Sigmoid colon (tissue), 7 donors: ENCODE data around the gene VIPR2. TPM values are rescaled to one million over a fixed set of nuclear protein-coding genes. Genes with fewer than 3 reads are reported as not detected.

Source experiments
- DNase-seq: peaks from one replicate; pipeline ENCODE4 v3.0.0-alpha.2; 2019
- H3K27ac ChIP-seq, 4 donors: fragments of 200-600 bp; sonication (generic); one replicate each; pipeline ENCODE4 v1.5.1; 2016 to 2019; ENCODE audit warnings: mild to moderate bottlenecking in 1 of 4
- H3K27me3 ChIP-seq, 3 donors: fragments of 200-600 bp; sonication (generic); one replicate each; pipeline ENCODE4 v1.5.1; 2019; ENCODE audit warnings: mild to moderate bottlenecking in 1 of 3
- H3K36me3 ChIP-seq, 4 donors: fragments of 200-600 bp; sonication (generic); one replicate each; pipeline ENCODE4 v1.5.1; 2016 to 2019
- H3K4me1 ChIP-seq, 4 donors: fragments of 200-600 bp; sonication (generic); one replicate each; pipeline ENCODE4 v1.5.1; 2017 to 2019
- H3K4me3 ChIP-seq, 4 donors: fragments of 200-600 bp; sonication (generic); one replicate each; pipeline ENCODE4 v1.5.1; 2017 to 2019; ENCODE audit warnings: mild to moderate bottlenecking in 2 of 4, moderate library complexity in 1 of 4
- H3K9me3 ChIP-seq, 4 donors: fragments of 200-600 bp in 3 of 4; sonication (generic) in 3 of 4; one replicate each; pipeline versions ENCODE4 v1.5.1 to v1.6.1; 2013 to 2019
- EP300 ChIP-seq, 4 donors: sonication (generic); formaldehyde crosslinking; IDR thresholded peaks; one replicate each; pipeline ENCODE4 v1.6.1; 2017; ENCODE audit warnings: antibody characterized with exemption in 4 of 4
- POLR2A ChIP-seq, 2 donors: fragments of 450-650 bp; IDR thresholded peaks; one replicate each; pipeline ENCODE4 v1.6.1; 2016; ENCODE audit warnings: antibody characterized with exemption in 2 of 2, mild to moderate bottlenecking in 2 of 2, moderate library complexity in 2 of 2
- POLR2AphosphoS5 ChIP-seq, 4 donors: sonication (generic); formaldehyde crosslinking; IDR thresholded peaks; one replicate each; pipeline ENCODE4 v1.6.1; 2017; ENCODE audit warnings: antibody characterized with exemption in 4 of 4
- WGBS, 2 donors: extraction: QIAGEN DNeasy Blood & Tissue Kit; methylation state at CpG; one replicate each; pipeline ENCODE4 v1.1.7; 2013; 5-methylcytosine and 5-hydroxymethylcytosine counted together
- intact Hi-C: fragments of 100-400 bp; cut with DNase I; formaldehyde crosslinking; loops from one replicate; pipeline ENCODE4 v1.15.1; 2023
- polyA plus RNA-seq, 3 donors: library from polyadenylated mRNA; stranded (reverse); fragments of 200-250 nt; gene quantifications; one replicate each; pipeline ENCODE4 v1.2.3, GENCODE V29; 2013
- total RNA-seq, 4 donors: library from RNA; depleted of rRNA; stranded (reverse); fragments of >200 nt; gene quantifications; one replicate each; pipeline ENCODE4 v1.1.0, GENCODE V29; 2016
- TF ChIP-seq, protein P1 (sequence below), 4 experiments: fragments of 450-650 bp in 3 of 4; fragments of 200-600 bp in 1 of 4; IDR thresholded peaks; one replicate each; pipeline ENCODE4 v1.5.1; 2016 to 2019; ENCODE audit warnings: antibody characterized with exemption in 4 of 4, mild to moderate bottlenecking in 3 of 4, moderate library complexity in 2 of 4
- donor health status: healthy with polysubstance abuse.
- donor health status: Bipolar disorder and iron deficiency.
- donor health status: healthy.

Gene VIPR2, protein sequence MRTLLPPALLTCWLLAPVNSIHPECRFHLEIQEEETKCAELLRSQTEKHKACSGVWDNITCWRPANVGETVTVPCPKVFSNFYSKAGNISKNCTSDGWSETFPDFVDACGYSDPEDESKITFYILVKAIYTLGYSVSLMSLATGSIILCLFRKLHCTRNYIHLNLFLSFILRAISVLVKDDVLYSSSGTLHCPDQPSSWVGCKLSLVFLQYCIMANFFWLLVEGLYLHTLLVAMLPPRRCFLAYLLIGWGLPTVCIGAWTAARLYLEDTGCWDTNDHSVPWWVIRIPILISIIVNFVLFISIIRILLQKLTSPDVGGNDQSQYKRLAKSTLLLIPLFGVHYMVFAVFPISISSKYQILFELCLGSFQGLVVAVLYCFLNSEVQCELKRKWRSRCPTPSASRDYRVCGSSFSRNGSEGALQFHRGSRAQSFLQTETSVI
- total RNA-seq (10 to 100 TPM; 11.7 to 21.4 (median 15.7) TPM), polyA plus RNA-seq (1 to 10 TPM in 2 of 3 donors, under 1 TPM in 1; 0.23 to 3.0 (median 2.4) TPM)

DNA sequence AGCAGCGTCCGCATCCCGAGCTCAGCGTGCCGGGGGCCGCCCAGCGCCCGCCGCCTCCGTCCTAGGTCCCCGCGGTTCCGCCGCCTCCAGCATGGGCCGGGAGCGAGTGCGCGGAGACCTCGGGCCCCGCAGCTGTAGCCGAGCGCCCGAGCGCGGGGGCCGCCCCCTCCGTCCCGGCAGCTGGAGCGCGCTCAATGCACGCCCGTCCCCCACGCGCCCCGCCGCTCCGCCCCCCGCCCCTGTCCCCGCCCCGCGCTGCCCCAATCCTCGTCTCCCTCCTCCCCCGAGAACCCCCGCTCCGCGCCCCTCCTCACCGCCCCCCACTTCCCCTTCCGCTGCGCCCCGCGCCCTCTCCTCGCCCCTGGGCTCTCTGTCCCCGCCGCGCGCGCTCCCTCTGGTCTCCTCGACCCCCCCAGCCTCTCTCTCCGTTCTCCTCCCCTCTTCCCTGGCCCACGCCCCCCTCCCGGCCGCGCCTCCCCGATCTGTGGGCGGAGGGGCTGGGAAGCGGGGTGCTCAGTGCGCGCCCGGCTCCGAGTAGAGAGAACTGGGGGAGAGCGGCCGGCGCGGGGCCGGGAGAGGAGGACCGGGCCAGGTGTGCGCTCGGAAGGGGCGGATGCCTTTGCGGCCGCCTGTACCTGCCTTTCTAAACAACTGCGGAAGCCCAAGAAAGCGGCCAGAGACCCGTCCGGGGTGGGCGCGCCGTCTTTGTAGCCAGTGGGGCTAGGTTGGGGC is at the start of gene VIPR2:
Gene VIPR2, minus strand, starts transcription at position 110 of the 732 bp plus-strand sequence. Its CDS starts 96 bp downstream, at position 14.
- H3K4me1 ChIP-seq, result peaks cover 0 to 44% (median 22%) of the 10 kb centered on the region in 4 donors
- peaks cover 6 to 29% (median 21%) of the 10 kb centered on the region in 3 donors for H3K27me3 ChIP-seq
- peak; percentile 88 for DNase-seq
- intact Hi-C loops, result loop anchor here (5.0 kb wide), 1 partner anchor 113 kb away; no protein-coding TSS in a partner anchor
- peak within 1 kb of the TSS; percentile 59 to 82 (median 64) for H3K4me3 ChIP-seq
- 2 to 5% methylated on average over 87 to 88 of the region's 88 CpGs for WGBS, 2 donors
- H3K27ac ChIP-seq, result peak within 1 kb of the TSS; percentile 69 to 87 (median 76)
- H3K9me3 ChIP-seq, result no peaks in the 10 kb centered on the region
- H3K36me3 ChIP-seq, result peaks cover 0 to 9% (median 0%) of the 10 kb centered on the region in 4 donors
- TF ChIP-seq POLR2AphosphoS5 (IDR thresholded peaks at IDR 0.05), result peak in 2 of 4 donors; percentile 20 to 32
- no peak for TF ChIP-seq EP300 (IDR thresholded peaks at IDR 0.05)

DNA sequence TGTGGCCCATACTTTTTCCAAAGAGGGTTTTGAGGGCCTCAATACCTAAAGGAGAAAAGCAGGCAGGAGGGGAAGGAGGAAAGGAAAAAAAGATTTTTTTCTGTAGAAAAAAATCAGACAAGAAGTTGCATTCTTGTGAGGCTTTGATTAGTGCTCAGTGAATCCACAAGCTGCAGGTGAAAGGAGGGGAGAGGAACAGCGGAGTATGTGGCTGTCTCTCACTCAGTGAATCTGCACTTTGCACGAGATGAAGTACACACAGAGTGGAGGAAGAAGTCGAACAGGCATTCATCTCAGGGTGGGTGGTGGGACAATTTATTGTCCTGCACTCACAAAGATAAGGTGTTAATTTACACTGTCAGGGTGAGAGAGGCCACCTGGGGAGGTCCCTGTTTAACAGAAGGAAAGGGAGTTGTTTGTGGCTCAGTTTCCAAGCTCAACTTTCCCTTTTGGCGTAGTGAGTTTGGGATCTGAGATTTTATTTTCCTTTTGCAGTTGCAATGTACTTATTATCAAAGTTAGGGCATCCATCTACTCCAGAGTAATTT is 49.0 kb upstream of the VIPR2 start:
- Histone ChIP-seq H3K9me3 (no peaks in the 10 kb centered on the region), H3K4me1 (peaks cover 0 to 7% (median 2%) of the 10 kb centered on the region in 4 donors), H3K27me3 (no peaks in the 10 kb centered on the region), H3K36me3 (no peaks in the 10 kb centered on the region), H3K4me3 (no peak overlapping the region), H3K27ac (peak overlapping the region in 2 of 4 donors; percentile 3 to 23)
- no peak for TF ChIP-seq EP300 (IDR thresholded peaks at IDR 0.05)
- TF ChIP-seq POLR2AphosphoS5 (IDR thresholded peaks at IDR 0.05), result no peak
- no peak for TF ChIP-seq POLR2A (IDR thresholded peaks at IDR 0.05)
- TF ChIP-seq, protein P1, sequence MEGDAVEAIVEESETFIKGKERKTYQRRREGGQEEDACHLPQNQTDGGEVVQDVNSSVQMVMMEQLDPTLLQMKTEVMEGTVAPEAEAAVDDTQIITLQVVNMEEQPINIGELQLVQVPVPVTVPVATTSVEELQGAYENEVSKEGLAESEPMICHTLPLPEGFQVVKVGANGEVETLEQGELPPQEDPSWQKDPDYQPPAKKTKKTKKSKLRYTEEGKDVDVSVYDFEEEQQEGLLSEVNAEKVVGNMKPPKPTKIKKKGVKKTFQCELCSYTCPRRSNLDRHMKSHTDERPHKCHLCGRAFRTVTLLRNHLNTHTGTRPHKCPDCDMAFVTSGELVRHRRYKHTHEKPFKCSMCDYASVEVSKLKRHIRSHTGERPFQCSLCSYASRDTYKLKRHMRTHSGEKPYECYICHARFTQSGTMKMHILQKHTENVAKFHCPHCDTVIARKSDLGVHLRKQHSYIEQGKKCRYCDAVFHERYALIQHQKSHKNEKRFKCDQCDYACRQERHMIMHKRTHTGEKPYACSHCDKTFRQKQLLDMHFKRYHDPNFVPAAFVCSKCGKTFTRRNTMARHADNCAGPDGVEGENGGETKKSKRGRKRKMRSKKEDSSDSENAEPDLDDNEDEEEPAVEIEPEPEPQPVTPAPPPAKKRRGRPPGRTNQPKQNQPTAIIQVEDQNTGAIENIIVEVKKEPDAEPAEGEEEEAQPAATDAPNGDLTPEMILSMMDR (IDR thresholded peaks at IDR 0.05), result no peak
- WGBS, 2 donors, result 56 to 84% methylated on average over 4 of the region's 4 CpGs
- no peak for DNase-seq
- intact Hi-C loops, result no loop called here

DNA sequence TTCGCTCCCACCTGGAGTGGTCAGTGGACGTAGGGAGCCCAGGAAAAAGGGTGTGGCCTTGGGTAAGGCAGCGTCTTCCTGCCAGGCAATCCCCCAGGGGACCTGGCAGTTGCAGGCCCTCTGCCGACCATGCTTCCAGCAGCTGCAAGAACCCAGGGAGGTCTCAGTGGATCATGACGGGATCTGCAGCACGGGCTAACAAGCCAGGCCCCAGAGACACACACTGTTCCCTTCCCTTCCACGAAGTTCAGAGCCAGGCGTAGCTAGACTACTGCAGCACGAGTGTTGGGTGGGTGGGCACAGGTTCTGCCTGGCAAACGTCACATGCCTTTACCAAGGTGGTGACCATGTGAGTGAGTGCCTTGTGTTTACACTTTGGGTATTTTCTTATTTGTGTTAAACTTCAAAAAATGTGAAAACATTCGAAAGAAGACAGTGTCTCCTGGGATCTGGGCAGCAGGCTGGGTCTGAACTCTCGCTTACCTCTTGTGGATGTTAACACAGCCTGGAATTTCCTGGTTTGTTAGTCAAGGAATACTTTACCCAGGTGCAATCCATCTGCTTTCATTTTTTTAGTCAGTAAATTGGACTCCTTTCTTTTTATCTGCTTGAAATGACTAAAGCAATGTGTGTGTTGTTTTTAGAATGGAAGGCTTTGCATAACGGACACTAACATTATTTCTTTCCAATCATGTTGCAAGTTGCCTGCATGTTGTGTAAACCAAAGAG is 48.2 kb upstream of the VIPR2 start:
- no peaks in the 10 kb centered on the region for H3K9me3 ChIP-seq
- H3K36me3 ChIP-seq, result no peaks in the 10 kb centered on the region
- DNase-seq, result no peak
- H3K27me3 ChIP-seq, result no peaks in the 10 kb centered on the region
- peak overlapping the region; percentile 3 to 51 (median 20) for H3K27ac ChIP-seq
- WGBS, 2 donors, result 81 to 87% methylated on average over 13 of the region's 13 CpGs
- H3K4me3 ChIP-seq, result no peak overlapping the region
- TF ChIP-seq POLR2AphosphoS5 (IDR thresholded peaks at IDR 0.05), result peak; percentile 26 to 56 (median 44)
- TF ChIP-seq POLR2A (IDR thresholded peaks at IDR 0.05), result no peak
- TF ChIP-seq, protein P1 (IDR thresholded peaks at IDR 0.05), result no peak
- TF ChIP-seq EP300 (IDR thresholded peaks at IDR 0.05), result no peak
- peaks cover 0 to 7% (median 2%) of the 10 kb centered on the region in 4 donors for H3K4me1 ChIP-seq
- intact Hi-C loops, result no loop called here

DNA sequence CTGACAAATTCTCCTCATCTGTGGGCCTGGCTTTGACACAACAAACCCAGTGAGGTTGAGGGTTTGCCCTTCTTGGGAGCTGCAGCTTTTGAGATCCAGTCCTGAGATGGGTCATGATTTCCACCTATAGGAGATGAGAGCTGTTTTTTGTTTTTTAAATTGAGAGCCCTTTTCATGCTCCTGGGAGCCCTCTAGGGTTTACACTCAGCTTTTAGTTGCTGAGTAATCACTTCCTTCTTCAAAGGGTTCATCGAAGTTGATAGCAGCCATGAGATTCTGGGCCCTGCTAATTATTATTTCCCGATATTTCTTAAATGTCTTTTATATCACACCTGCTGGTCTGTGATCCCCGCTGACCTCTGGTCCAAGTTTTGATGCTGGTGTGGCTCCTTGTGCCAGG is 47.3 kb upstream of the VIPR2 start:
- H3K4me1 ChIP-seq, result peaks cover 0 to 7% (median 2%) of the 10 kb centered on the region in 4 donors
- H3K9me3 ChIP-seq, result no peaks in the 10 kb centered on the region
- TF ChIP-seq POLR2A (IDR thresholded peaks at IDR 0.05), result no peak
- TF ChIP-seq, protein P1 (IDR thresholded peaks at IDR 0.05), result no peak
- H3K36me3 ChIP-seq, result no peaks in the 10 kb centered on the region
- no peaks in the 10 kb centered on the region for H3K27me3 ChIP-seq
- WGBS, 2 donors, result 76 to 80% methylated on average over 3 of the region's 3 CpGs
- intact Hi-C loops, result no loop called here
- no peak overlapping the region for H3K27ac ChIP-seq
- DNase-seq, result no peak
- no peak overlapping the region for H3K4me3 ChIP-seq
